K562 (cell line): ENCODE data around the gene NOSIP. TPM values are rescaled to one million over a fixed set of nuclear protein-coding genes. Genes with fewer than 3 reads are reported as not detected.

Experiments
- CEBPG ChIP-seq, 3 experiments: fragments of 200-800 bp in 1 of 3; sonication (Bioruptor generic) in 1 of 3; sonication (generic) in 1 of 3; formaldehyde crosslinking in 1 of 3; IDR thresholded peaks in 2 of 3; conservative IDR thresholded peaks in 1 of 3; 2 replicates each; pipeline versions ENCODE4 v1.6.1 to v1.8.0; 2016 to 2022; ENCODE audit warnings: missing compliant biosample characterization in 2 of 3, missing genetic modification characterization in 2 of 3, mild to moderate bottlenecking in 1 of 3, missing genetic modification reagents in 1 of 3
- ESRRB ChIP-seq: fragments of 250-450 bp; sonication (Bioruptor Pico); IDR thresholded peaks from 2 replicates; pipeline ENCODE4 v1.5.0; 2020; ENCODE audit warnings: mild to moderate bottlenecking, moderate library complexity, borderline replicate concordance
- FOXK1 ChIP-seq: sonication (generic); formaldehyde crosslinking; IDR thresholded peaks from 2 replicates; pipeline ENCODE4 v1.8.0; 2022; ENCODE audit warnings: missing genetic modification reagents, mild to moderate bottlenecking, borderline replicate concordance
- MYNN ChIP-seq, 2 experiments: sonication (generic); formaldehyde crosslinking in 1 of 2; IDR thresholded peaks; 2 replicates each; pipeline versions ENCODE4 v1.5.0 to v1.6.1; 2016 to 2020; ENCODE audit warnings: antibody characterized with exemption in 1 of 2, missing genetic modification reagents in 1 of 2
- PHF20 ChIP-seq: fragments of 450-650 bp; IDR thresholded peaks from 2 replicates; pipeline ENCODE4 v1.6.1; 2018; ENCODE audit not compliant: partially characterized antibody
- PURB ChIP-seq: sonication (generic); formaldehyde crosslinking; IDR thresholded peaks from 2 replicates; pipeline ENCODE4 v1.9.0; 2021; ENCODE audit warnings: low read depth, mild to moderate bottlenecking, missing genetic modification reagents
- SMAD4 ChIP-seq: fragments of 250-450 bp; sonication (Bioruptor Pico); conservative IDR thresholded peaks from 2 replicates; pipeline ENCODE4 v1.8.0; 2021; ENCODE audit warnings: inconsistent platforms, mild to moderate bottlenecking, moderate library complexity
- TBP ChIP-seq: optimal IDR thresholded peaks from 2 replicates; pipeline ENCODE3; 2011; ENCODE audit warnings: low read depth, low read length, improper control_type of control experiment
- ZBTB40 ChIP-seq, 2 experiments: fragments of 450-650 bp in 1 of 2; sonication (generic) in 1 of 2; formaldehyde crosslinking in 1 of 2; IDR thresholded peaks; 2 replicates each; pipeline versions ENCODE4 v1.7.1 to v1.9.0; 2016 to 2022; ENCODE audit warnings: inconsistent platforms in 1 of 2, mild to moderate bottlenecking in 1 of 2, missing genetic modification reagents in 1 of 2
- polyA plus RNA-seq, 8 experiments: library from polyadenylated mRNA; depleted of rRNA in 4 of 8; stranded (reverse) in 5 of 8; unstranded in 3 of 8; fragments of >200 nt; fragmentation: Nextera tagmentation in 2 of 8; fragmentation: Illumina TruSeq in 1 of 8; extraction: Ambion mirVana in 2 of 8; extraction: Trizol in 1 of 8; gene quantifications; 2 replicates each; pipeline versions ENCODE4 v1.2.1 to v1.2.3, GENCODE V29; 2011 to 2014; ENCODE audit warnings: inconsistent platforms in 1 of 8, missing spikeins in 1 of 8
- total RNA-seq, 7 experiments: library from RNA; depleted of rRNA in 6 of 7; stranded (reverse); fragments of >200 nt in 6 of 7; fragmentation: Illumina TruSeq in 2 of 7; extraction: Trizol in 2 of 7; gene quantifications; 2 replicates each; pipeline versions ENCODE4 v1.2.1 to v1.2.3, GENCODE V29; 2011 to 2021; ENCODE audit warnings: low replicate concordance in 1 of 7
- TF ChIP-seq, protein P1 (sequence below): fragments of 450-650 bp; IDR thresholded peaks from 2 replicates; pipeline ENCODE4 v1.6.1; 2016; ENCODE audit warnings: antibody characterized with exemption
- TF ChIP-seq, protein P2 (sequence below): sonication (generic); formaldehyde crosslinking; IDR thresholded peaks from 2 replicates; pipeline ENCODE4 v1.8.0; 2022; ENCODE audit warnings: mild to moderate bottlenecking, missing genetic modification reagents

The NOSIP gene
- total and polyA plus RNA-seq, 9 of the 15 experiments (the other 6 are each of a cell fraction or from before 2014, with no cell fraction given) = 14.4 to 153 (median 79.9) TPM

GRCh38 chr19:49533551-49534488 lies 46.5 kb downstream of the NOSIP start (continued):
- TF ChIP-seq ZBTB40 (IDR thresholded peaks at IDR 0.05) (0 out of 2 replicates have a peak, but pooled peaks have one; percentile 20), ZBTB40 (CRISPR knock-in tag; IDR thresholded peaks at IDR 0.05) (no peak), ESRRB (no peak), SMAD4 (CRISPR knock-in tag) (no peak), PURB (CRISPR knock-in tag) (no peak), FOXK1 (CRISPR knock-in tag) (peak; percentile 22; the same call in 1 of the 2 replicates), PHF20 (peak; percentile 42), TBP (no peak), MYNN (IDR thresholded peaks at IDR 0.05) (no peak), MYNN (CRISPR knock-in tag; IDR thresholded peaks at IDR 0.05) (no peak), CEBPG (CRISPR knock-in tag; IDR thresholded peaks at IDR 0.05) (no peak), CEBPG (tag; conservative IDR thresholded peaks at IDR 0.05 in 1 of 2, IDR thresholded peaks at IDR 0.05 in 1 of 2) (no peak)
- TF ChIP-seq, protein P1, sequence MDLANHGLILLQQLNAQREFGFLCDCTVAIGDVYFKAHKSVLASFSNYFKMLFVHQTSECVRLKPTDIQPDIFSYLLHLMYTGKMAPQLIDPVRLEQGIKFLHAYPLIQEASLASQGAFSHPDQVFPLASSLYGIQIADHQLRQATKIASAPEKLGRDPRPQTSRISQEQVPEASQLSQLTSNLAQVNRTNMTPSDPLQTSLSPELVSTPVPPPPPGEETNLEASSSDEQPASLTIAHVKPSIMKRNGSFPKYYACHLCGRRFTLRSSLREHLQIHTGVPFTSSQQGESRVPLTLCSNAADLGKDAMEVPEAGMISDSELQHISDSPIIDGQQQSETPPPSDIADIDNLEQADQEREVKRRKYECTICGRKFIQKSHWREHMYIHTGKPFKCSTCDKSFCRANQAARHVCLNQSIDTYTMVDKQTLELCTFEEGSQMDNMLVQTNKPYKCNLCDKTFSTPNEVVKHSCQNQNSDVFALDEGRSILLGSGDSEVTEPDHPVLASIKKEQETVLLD = peak; percentile 64; the same call in 1 of the 2 replicates
- TF ChIP-seq, protein P2, sequence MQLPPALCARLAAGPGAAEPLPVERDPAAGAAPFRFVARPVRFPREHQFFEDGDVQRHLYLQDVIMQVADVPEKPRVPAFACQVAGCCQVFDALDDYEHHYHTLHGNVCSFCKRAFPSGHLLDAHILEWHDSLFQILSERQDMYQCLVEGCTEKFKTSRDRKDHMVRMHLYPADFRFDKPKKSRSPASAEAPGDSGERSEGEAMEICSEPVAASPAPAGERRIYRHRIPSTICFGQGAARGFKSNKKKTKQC = peak; percentile 73; the same call in 1 of the 2 replicates
